ENCODE data around the gene RHBDF2.

RHBDF2 gene

GRCh38 chr17:76432712-76433336 lies 68.4 kb downstream of the RHBDF2 start:
- no peak for DNase-seq

DNA sequence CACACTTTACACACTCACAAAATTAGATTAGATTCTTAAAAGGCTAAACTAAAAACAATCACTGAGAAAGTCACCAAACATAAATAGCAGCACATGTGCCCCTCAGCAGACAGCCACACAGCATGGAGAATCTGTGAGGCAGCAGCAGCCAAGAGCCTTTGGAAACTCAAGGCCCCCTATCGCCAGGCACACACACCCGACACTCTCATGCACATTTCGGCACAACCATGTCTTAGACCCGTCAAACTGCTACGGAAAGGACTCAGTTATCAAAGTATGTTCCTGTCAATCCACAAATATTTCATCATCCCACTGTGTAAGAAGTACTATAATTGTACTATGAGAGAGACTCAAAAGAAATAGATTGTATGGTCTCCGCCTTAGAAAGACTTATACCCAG lies 69.2 kb downstream of the RHBDF2 start:
- DNase-seq: no peak

GRCh38 chr17:76431509-76431908 lies 69.7 kb downstream of the RHBDF2 start:
- DNase-seq: no peak

DNA sequence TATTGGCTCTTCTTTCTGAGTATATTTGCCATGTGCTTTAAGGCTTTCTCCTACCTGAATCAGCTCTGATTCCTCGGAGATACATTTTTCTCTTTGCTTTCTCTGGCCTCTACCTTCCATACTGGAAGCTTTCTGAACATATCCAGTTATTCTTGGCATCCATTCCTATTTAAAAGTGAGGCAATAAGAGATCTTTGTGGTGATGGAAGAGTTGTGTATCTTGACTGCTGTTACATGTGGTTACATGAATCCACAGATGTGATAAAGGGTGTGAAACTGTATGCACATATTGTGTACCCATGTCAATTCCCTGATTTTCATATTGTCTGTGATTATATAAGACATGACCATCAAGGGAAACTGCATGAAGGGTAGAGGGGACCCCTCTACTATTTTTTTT lies 72.7 kb downstream of the RHBDF2 start:
- DNase-seq: no peak

DNA sequence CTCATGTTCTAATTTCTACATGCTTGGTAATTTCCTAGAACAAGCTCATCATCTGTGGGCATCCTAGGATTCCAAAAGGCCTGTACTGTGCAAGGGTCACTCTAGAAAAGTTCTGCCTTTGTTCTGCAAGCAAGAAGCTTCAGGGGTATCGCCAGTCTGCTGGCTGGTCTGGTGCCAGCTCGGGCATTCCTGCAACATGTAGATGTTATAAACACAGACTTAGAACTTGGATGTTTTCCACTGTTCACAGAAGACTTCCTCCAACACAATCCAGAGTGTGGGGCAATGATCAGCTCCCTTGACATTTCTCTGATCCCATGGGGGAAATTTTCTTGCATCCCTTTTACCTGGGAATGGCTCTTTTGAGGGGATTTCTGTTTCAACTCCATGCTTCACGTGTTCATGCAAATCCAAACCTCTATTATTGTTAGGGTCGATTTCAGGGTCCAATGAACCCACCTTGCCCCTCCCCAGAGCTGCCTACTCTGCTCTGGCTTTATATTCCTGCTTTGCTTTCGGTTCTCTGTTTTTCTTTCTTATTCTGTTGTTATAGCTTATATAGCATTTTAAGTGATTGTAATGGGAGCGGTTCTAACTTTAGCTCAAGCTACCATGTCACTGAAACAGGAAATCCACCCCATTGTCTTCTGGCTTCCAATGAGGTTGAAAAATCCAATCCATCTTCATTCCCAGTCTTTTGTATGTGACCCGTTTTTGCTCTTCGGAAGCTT lies 73.6 kb downstream of the RHBDF2 start:
- no peak for DNase-seq

- DNase-seq: no peak
Measured at GRCh38 chr17:76426853-76427252, 74.4 kb downstream of the RHBDF2 start.

GRCh38 chr17:76422860-76423259 lies 78.4 kb downstream of the RHBDF2 start:
- DNase-seq: no peak

- no peak for DNase-seq
Measured at GRCh38 chr17:76422406-76422805, 78.8 kb downstream of the RHBDF2 start.

GRCh38 chr17:76421044-76421407 lies 80.2 kb downstream of the RHBDF2 start:
- DNase-seq: no peak

Measured in DMS79 (cell line).